GM23338 (cell line): ENCODE measurements around the gene PRKCH. TPM values are rescaled to one million over a fixed set of nuclear protein-coding genes. Genes with fewer than 3 reads are reported as not detected.

ENCODE experiments used
- ATAC-seq: fragments of 200-7000 bp; cut with Tn5 transposase; 3 replicates; pipeline ENCODE4 v1.9.1; 2020
- DNase-seq: peaks from one replicate; pipeline ENCODE4 v3.0.0-alpha.2; 2015; ENCODE audit warnings: low spot score
- H2AFZ ChIP-seq: fragments of 200-600 bp; sonication (generic); 2 replicates; pipeline ENCODE4 v1.8.0; 2016; ENCODE audit warnings: antibody characterized with exemption, mild to moderate bottlenecking, moderate library complexity
- H3F3A ChIP-seq: fragments of 200-600 bp; sonication (generic); replicated peaks from 2 replicates; pipeline ENCODE4 v1.8.0; 2017; ENCODE audit warnings: antibody characterized with exemption, mixed run types, low read depth
- H3K27ac ChIP-seq: fragments of 200-600 bp; sonication (generic); 2 replicates; pipeline ENCODE4 v1.6.1; 2016; ENCODE audit warnings: low read depth
- H3K27me3 ChIP-seq: fragments of 200-600 bp; sonication (generic); 2 replicates; pipeline ENCODE4 v1.8.0; 2016; ENCODE audit warnings: mild to moderate bottlenecking, mixed run types, moderate library complexity; ENCODE audit not compliant: insufficient read depth
- H3K36me3 ChIP-seq: fragments of 200-600 bp; sonication (generic); 2 replicates; pipeline ENCODE4 v1.8.0; 2016; ENCODE audit warnings: mild to moderate bottlenecking; ENCODE audit not compliant: insufficient read depth
- H3K4me1 ChIP-seq: fragments of 200-600 bp; sonication (generic); 2 replicates; pipeline ENCODE4 v1.8.0; 2016; ENCODE audit warnings: mild to moderate bottlenecking, moderate library complexity; ENCODE audit not compliant: insufficient read depth
- H3K4me2 ChIP-seq: fragments of 200-600 bp; sonication (generic); 2 replicates; pipeline ENCODE4 v1.7.1; 2017; ENCODE audit warnings: mixed run types
- H3K4me3 ChIP-seq: fragments of 200-600 bp; sonication (generic); 2 replicates; pipeline ENCODE4 v1.6.1; 2016; ENCODE audit warnings: mixed run types
- H3K79me2 ChIP-seq: fragments of 200-600 bp; sonication (generic); replicated peaks from 2 replicates; pipeline ENCODE4 v1.8.0; 2017; ENCODE audit warnings: mild to moderate bottlenecking; ENCODE audit not compliant: insufficient read depth
- H3K9me2 ChIP-seq: fragments of 200-600 bp; sonication (generic); 2 replicates; pipeline ENCODE4 v1.8.0; 2017; ENCODE audit not compliant: insufficient read depth
- H4K20me1 ChIP-seq: fragments of 200-600 bp; sonication (generic); replicated peaks from 2 replicates; pipeline ENCODE4 v1.8.0; 2017; ENCODE audit warnings: mild to moderate bottlenecking; ENCODE audit not compliant: insufficient read depth
- H3K27ac Mint-ChIP-seq: 2 replicates; pipeline ENCODE4 v1.8.0; 2020; ENCODE audit warnings: inconsistent platforms, mild to moderate bottlenecking, moderate library complexity, mixed read lengths
- H3K27me3 Mint-ChIP-seq: 3 replicates; pipeline ENCODE4 v1.8.0; 2022; ENCODE audit warnings: low read depth, mild to moderate bottlenecking, moderate library complexity, mixed read lengths, inconsistent platforms; ENCODE audit not compliant: insufficient read depth, poor library complexity
- H3K36me3 Mint-ChIP-seq: 3 replicates; pipeline ENCODE4 v1.8.0; 2021; ENCODE audit warnings: low read depth, mild to moderate bottlenecking, inconsistent platforms, moderate library complexity, mixed read lengths
- H3K4me1 Mint-ChIP-seq: 3 replicates; pipeline ENCODE4 v1.8.0; 2020; ENCODE audit warnings: mild to moderate bottlenecking, inconsistent platforms, mixed read lengths
- H3K4me3 Mint-ChIP-seq: 3 replicates; pipeline ENCODE4 v1.8.0; 2021; ENCODE audit warnings: moderate library complexity, mild to moderate bottlenecking, inconsistent platforms, mixed read lengths
- H3K9me3 Mint-ChIP-seq: 3 replicates; pipeline ENCODE4 v1.8.0; 2020; ENCODE audit warnings: moderate library complexity, mild to moderate bottlenecking, inconsistent platforms, mixed read lengths
- CREB1 ChIP-seq: fragments of 250-450 bp; sonication (Bioruptor Pico); IDR thresholded peaks from 2 replicates; pipeline ENCODE4 v1.5.0; 2020; ENCODE audit warnings: low read depth, mild to moderate bottlenecking, moderate library complexity
- EZH2 ChIP-seq: fragments of 200-600 bp; sonication (generic); IDR thresholded peaks from one replicate; pipeline ENCODE4 v1.8.0; 2017; ENCODE audit warnings: antibody characterized with exemption, mild to moderate bottlenecking, low read depth; ENCODE audit not compliant: unreplicated experiment
- EZH2phosphoT487 ChIP-seq: fragments of 200-600 bp; sonication (generic); IDR thresholded peaks from one replicate; pipeline ENCODE4 v1.8.1; 2018; ENCODE audit warnings: antibody characterized with exemption; ENCODE audit not compliant: unreplicated experiment
- JUNB ChIP-seq: IDR thresholded peaks from one replicate; pipeline ENCODE4 v1.6.1; 2016; ENCODE audit warnings: antibody characterized with exemption; ENCODE audit not compliant: unreplicated experiment
- NANOG ChIP-seq: IDR thresholded peaks from 2 replicates; pipeline ENCODE4 v1.6.1; 2016; ENCODE audit warnings: antibody characterized with exemption, borderline replicate concordance
- POLR2AphosphoS5 ChIP-seq: IDR thresholded peaks from 2 replicates; pipeline ENCODE4 v1.6.1; 2016; ENCODE audit warnings: antibody characterized with exemption, low read depth
- REST ChIP-seq: IDR thresholded peaks from one replicate; pipeline ENCODE4 v1.6.1; 2018; ENCODE audit warnings: antibody characterized with exemption; ENCODE audit not compliant: unreplicated experiment
- STAT1 ChIP-seq: IDR thresholded peaks from one replicate; pipeline ENCODE4 v1.6.1; 2016; ENCODE audit warnings: antibody characterized with exemption; ENCODE audit not compliant: unreplicated experiment
- ZNF114 ChIP-seq: fragments of 250-450 bp; sonication (Bioruptor Pico); IDR thresholded peaks from 2 replicates; pipeline ENCODE4 v1.5.0; 2020; ENCODE audit warnings: mild to moderate bottlenecking, moderate library complexity
- ZNF331 ChIP-seq: fragments of 250-450 bp; sonication (Bioruptor Pico); IDR thresholded peaks from 2 replicates; pipeline ENCODE4 v1.5.0; 2020; ENCODE audit warnings: low read depth, mild to moderate bottlenecking, moderate library complexity
- polyA plus RNA-seq: library from polyadenylated mRNA; unstranded; fragments of >200 nt; fragmentation: Nextera tagmentation; extraction: Ambion mirVana; gene quantifications from 2 replicates; pipeline ENCODE4 v1.2.1, GENCODE V29; 2016
- total RNA-seq: library from RNA; depleted of rRNA; stranded (reverse); fragments of >200 nt; shearing (Covaris generic); gene quantifications from 2 replicates; pipeline ENCODE4 v1.2.3, GENCODE V29; 2014
- TF ChIP-seq, protein P1 (sequence below), 2 experiments: fragments of 200-600 bp in 1 of 2; sonication (generic) in 1 of 2; conservative IDR thresholded peaks; 2 replicates each; pipeline versions ENCODE4 v1.5.1 to v1.6.1; 2016 to 2017; ENCODE audit warnings: antibody characterized with exemption in 2 of 2, low read depth in 2 of 2, mild to moderate bottlenecking in 2 of 2, moderate library complexity in 1 of 2

PRKCH gene
- total and polyA plus RNA-seq, 2 experiments from 2014 or later = 5.4 to 10.1 TPM

- Histone ChIP-seq H3K36me3 (no peaks in the 10 kb centered on the region), H2AFZ (no peak overlapping the region), H3K27ac (no peak overlapping the region), H3K4me1 (peaks cover 19% of the 10 kb centered on the region), H3F3A (no peaks in the 10 kb centered on the region), H4K20me1 (no peaks in the 10 kb centered on the region), H3K79me2 (no peaks in the 10 kb centered on the region), H3K27me3 (no peaks in the 10 kb centered on the region), H3K4me3 (no peak overlapping the region), H3K4me2 (no peak overlapping the region), H3K9me2 (no peaks in the 10 kb centered on the region)
- no peaks in the 10 kb centered on the region for H3K36me3 Mint-ChIP-seq
- TF ChIP-seq POLR2AphosphoS5 = no peak
- no peak for TF ChIP-seq ZNF331 (CRISPR knock-in tag)
- TF ChIP-seq ZNF114 = no peak
- TF ChIP-seq CREB1 (CRISPR knock-in tag) = no peak
- TF ChIP-seq, protein P1, sequence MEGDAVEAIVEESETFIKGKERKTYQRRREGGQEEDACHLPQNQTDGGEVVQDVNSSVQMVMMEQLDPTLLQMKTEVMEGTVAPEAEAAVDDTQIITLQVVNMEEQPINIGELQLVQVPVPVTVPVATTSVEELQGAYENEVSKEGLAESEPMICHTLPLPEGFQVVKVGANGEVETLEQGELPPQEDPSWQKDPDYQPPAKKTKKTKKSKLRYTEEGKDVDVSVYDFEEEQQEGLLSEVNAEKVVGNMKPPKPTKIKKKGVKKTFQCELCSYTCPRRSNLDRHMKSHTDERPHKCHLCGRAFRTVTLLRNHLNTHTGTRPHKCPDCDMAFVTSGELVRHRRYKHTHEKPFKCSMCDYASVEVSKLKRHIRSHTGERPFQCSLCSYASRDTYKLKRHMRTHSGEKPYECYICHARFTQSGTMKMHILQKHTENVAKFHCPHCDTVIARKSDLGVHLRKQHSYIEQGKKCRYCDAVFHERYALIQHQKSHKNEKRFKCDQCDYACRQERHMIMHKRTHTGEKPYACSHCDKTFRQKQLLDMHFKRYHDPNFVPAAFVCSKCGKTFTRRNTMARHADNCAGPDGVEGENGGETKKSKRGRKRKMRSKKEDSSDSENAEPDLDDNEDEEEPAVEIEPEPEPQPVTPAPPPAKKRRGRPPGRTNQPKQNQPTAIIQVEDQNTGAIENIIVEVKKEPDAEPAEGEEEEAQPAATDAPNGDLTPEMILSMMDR (conservative IDR thresholded peaks at IDR 0.05; ENCODE audit: low read depth in 2 of 2) = no peak
- TF ChIP-seq STAT1 = no peak
- no peak for TF ChIP-seq EZH2
- TF ChIP-seq JUNB = no peak
- TF ChIP-seq NANOG = no peak
- no peak for TF ChIP-seq EZH2phosphoT487
- TF ChIP-seq REST = no peak
- peaks cover 28% of the 10 kb centered on the region for H3K4me1 Mint-ChIP-seq
- no peaks in the 10 kb centered on the region for H3K9me3 Mint-ChIP-seq
- ATAC-seq (no peak), DNase-seq (no peak)
- H3K27me3 Mint-ChIP-seq = peaks cover 2% of the 10 kb centered on the region
- no peak overlapping the region for H3K4me3 Mint-ChIP-seq
- no peak overlapping the region for H3K27ac Mint-ChIP-seq
Observed at GRCh38 chr14:61557854-61558253, 236.5 kb downstream of the PRKCH start.

DNA sequence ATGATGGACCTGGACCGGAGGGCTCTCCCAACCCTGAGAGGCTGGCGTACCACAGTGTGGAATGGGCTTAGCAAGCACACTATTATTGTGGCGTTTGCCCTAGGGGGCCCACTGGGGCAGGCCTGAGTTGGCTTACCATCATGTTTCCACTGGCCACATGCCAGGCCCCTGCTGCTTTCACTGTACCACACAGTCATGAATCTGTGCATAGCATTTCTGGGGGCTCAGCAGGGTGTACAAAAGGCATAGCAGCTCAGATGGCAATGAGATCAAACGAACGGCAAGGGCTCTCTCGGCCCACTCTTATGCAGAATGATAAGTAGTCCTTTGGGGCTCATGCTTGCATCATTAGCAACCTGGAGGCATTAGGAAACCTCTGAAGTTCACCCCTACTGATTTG, 236.9 kb downstream of the PRKCH start:
- no peak overlapping the region for H3K4me2 ChIP-seq
- Mint-ChIP-seq H3K9me3 (no peaks in the 10 kb centered on the region), H3K4me3 (no peak overlapping the region), H3K36me3 (no peaks in the 10 kb centered on the region), H3K27me3 (peaks cover 2% of the 10 kb centered on the region), H3K4me1 (peaks cover 28% of the 10 kb centered on the region), H3K27ac (no peak overlapping the region)
- no peaks in the 10 kb centered on the region for H4K20me1 ChIP-seq
- H3K4me3 ChIP-seq = no peak overlapping the region
- H3K27me3 ChIP-seq = no peaks in the 10 kb centered on the region
- DNase-seq (no peak), ATAC-seq (no peak)
- peaks cover 17% of the 10 kb centered on the region for H3K4me1 ChIP-seq
- H3K36me3 ChIP-seq = no peaks in the 10 kb centered on the region
- no peaks in the 10 kb centered on the region for H3K79me2 ChIP-seq
- no peak overlapping the region for H3K27ac ChIP-seq
- no peaks in the 10 kb centered on the region for H3K9me2 ChIP-seq
- H3F3A ChIP-seq = no peaks in the 10 kb centered on the region
- H2AFZ ChIP-seq = no peak overlapping the region
- TF ChIP-seq STAT1 = no peak
- no peak for TF ChIP-seq POLR2AphosphoS5
- TF ChIP-seq ZNF114 = no peak
- no peak for TF ChIP-seq REST
- TF ChIP-seq NANOG = no peak
- no peak for TF ChIP-seq JUNB
